HCT116 (cell line): ENCODE results near the gene SHTN1. TPM values are rescaled to one million over a fixed set of nuclear protein-coding genes. Genes with fewer than 3 reads are reported as not detected.

Experiments
- ATAC-seq: fragments of 200-7000 bp; cut with Tn5 transposase; 2 replicates; pipeline ENCODE4 v1.9.1; 2020; ENCODE audit warnings: mild to moderate bottlenecking, moderate library complexity
- BruUV-seq: library from RNA; stranded (reverse); fragments of 400-500 nt; replicated peaks from 2 replicates; lab custom pipeline; 2021; lab: Mats Ljungman, UMichigan
- CTCF ChIA-PET: fragments of 300-600 bp; sonication (Branson Sonifier 250); formaldehyde crosslinking; loops from one replicate; lab custom pipeline; 2021; ENCODE audit warnings: antibody characterized with exemption; lab: Charles Lee
- POLR2A ChIA-PET: fragments of 300-600, 350-600 bp; sonication (Branson Sonifier 250); formaldehyde crosslinking; loops from one replicate; lab custom pipeline; 2021; ENCODE audit warnings: antibody characterized with exemption; lab: Charles Lee
- RAD21 ChIA-PET, 2 experiments: fragments of 300-600 bp; sonication (Branson Sonifier 250); formaldehyde crosslinking; loops; one replicate each; lab custom pipeline; 2023; ENCODE audit warnings: low total read pairs in 2 of 2; ENCODE audit not compliant: uncharacterized antibody in 2 of 2, unreplicated experiment in 2 of 2, low non-redundant PET in 1 of 2; lab: Charles Lee
- DNase-seq: peaks from one replicate; pipeline ENCODE4 v3.0.0-alpha.2; 2010; ENCODE audit warnings: low read depth, low spot score
- H2AFZ ChIP-seq: fragments of 200-600 bp; shearing (Covaris generic), sonication (generic); 2 replicates; pipeline ENCODE4 v1.6.1; 2017; ENCODE audit warnings: low read depth, mixed run types, mixed read lengths, antibody characterized with exemption, low read length; ENCODE audit not compliant: poor library complexity, severe bottlenecking
- H3K27ac ChIP-seq: 2 replicates; pipeline ENCODE4 v1.5.1; 2012; ENCODE audit warnings: low read depth, low read length
- H3K27me3 ChIP-seq: fragments of 200-600 bp; sonication (generic); 2 replicates; pipeline ENCODE4 v1.6.1; 2016; ENCODE audit warnings: mixed run types, low read length, mixed read lengths; ENCODE audit not compliant: insufficient read depth
- H3K36me3 ChIP-seq, 2 experiments: fragments of 200-500 bp in 1 of 2; fragments of 200-600 bp in 1 of 2; sonication (Bioruptor generic) in 1 of 2; sonication (generic) in 1 of 2; 2 replicates each; pipeline versions ENCODE4 v1.5.1 to v1.6.1; 2014 to 2016; ENCODE audit warnings: low read length in 2 of 2, inconsistent platforms in 1 of 2, mixed read lengths in 1 of 2, mixed run types in 1 of 2; ENCODE audit not compliant: insufficient read depth in 2 of 2, control insufficient read depth in 1 of 2
- H3K4me1 ChIP-seq, 2 experiments: fragments of 200-600 bp in 1 of 2; sonication (generic) in 1 of 2; 2 replicates each; pipeline versions ENCODE4 v1.5.1 to v1.6.1; 2012 to 2017; ENCODE audit warnings: low read length in 2 of 2, inconsistent platforms in 1 of 2, mild to moderate bottlenecking in 1 of 2, mixed read lengths in 1 of 2, mixed run types in 1 of 2, moderate library complexity in 1 of 2; ENCODE audit not compliant: insufficient read depth in 2 of 2, control insufficient read depth in 1 of 2
- H3K4me2 ChIP-seq: fragments of 200-600 bp; sonication (generic); 2 replicates; pipeline ENCODE4 v1.6.1; 2017; ENCODE audit warnings: mixed run types, low read length, mixed read lengths
- H3K4me3 ChIP-seq, 2 experiments: fragments of 200-600 bp in 1 of 2; sonication (generic) in 1 of 2; replicated peaks in 1 of 2; 2 replicates each; pipeline ENCODE4 v1.5.1; 2011 to 2016; ENCODE audit warnings: low read length in 2 of 2, control low read depth in 1 of 2, low read depth in 1 of 2, mild to moderate bottlenecking in 1 of 2, mixed read lengths in 1 of 2, mixed run types in 1 of 2
- H3K79me2 ChIP-seq: fragments of 200-600 bp; sonication (generic); 2 replicates; pipeline ENCODE4 v1.6.1; 2017; ENCODE audit warnings: mild to moderate bottlenecking, mixed run types, low read length, moderate library complexity, mixed read lengths; ENCODE audit not compliant: insufficient read depth
- H3K9ac ChIP-seq: fragments of 200-600 bp; sonication (generic); 2 replicates; pipeline ENCODE4 v1.6.1; 2016; ENCODE audit warnings: low read length, mixed read lengths
- H3K9me2 ChIP-seq: fragments of 200-600 bp; sonication (generic), shearing (Covaris generic); 2 replicates; pipeline ENCODE4 v1.6.1; 2017; ENCODE audit warnings: mixed run types, mild to moderate bottlenecking, moderate library complexity; ENCODE audit not compliant: insufficient read depth
- H3K9me3 ChIP-seq, 2 experiments: fragments of 200-500 bp in 1 of 2; fragments of 200-600 bp in 1 of 2; sonication (Bioruptor generic) in 1 of 2; sonication (generic) in 1 of 2; 2 replicates each; pipeline ENCODE4 v1.6.1; 2014 to 2017; ENCODE audit warnings: low read length in 2 of 2, mixed read lengths in 2 of 2, inconsistent platforms in 1 of 2, low read depth in 1 of 2, mild to moderate bottlenecking in 1 of 2, mixed run types in 1 of 2, moderate library complexity in 1 of 2; ENCODE audit not compliant: control insufficient read depth in 1 of 2, insufficient read depth in 1 of 2
- H4K20me1 ChIP-seq: fragments of 200-600 bp; sonication (generic), shearing (Covaris generic); 2 replicates; pipeline ENCODE4 v1.6.1; 2017; ENCODE audit warnings: mixed run types, mild to moderate bottlenecking, moderate library complexity; ENCODE audit not compliant: insufficient read depth
- CTCF ChIP-seq, 3 experiments: fragments of 200-600 bp in 1 of 3; sonication (generic) in 1 of 3; IDR thresholded peaks in 2 of 3; conservative IDR thresholded peaks in 1 of 3; 2 replicates each; pipeline ENCODE4 v1.5.1; 2012 to 2017; ENCODE audit warnings: low read depth in 2 of 3, low read length in 2 of 3, antibody characterized with exemption in 1 of 3, borderline replicate concordance in 1 of 3, control low read depth in 1 of 3, mild to moderate bottlenecking in 1 of 3, mixed read lengths in 1 of 3, mixed run types in 1 of 3, moderate library complexity in 1 of 3; ENCODE audit not compliant: insufficient read depth in 1 of 3
- EZH2phosphoT487 ChIP-seq: fragments of 200-600 bp; IDR thresholded peaks from 2 replicates; pipeline ENCODE4 v1.6.1; 2018; ENCODE audit warnings: antibody characterized with exemption, borderline replicate concordance
- FOSL1 ChIP-seq: IDR thresholded peaks from 2 replicates; pipeline ENCODE4 v1.6.1; 2012; ENCODE audit warnings: low read depth
- JUND ChIP-seq: IDR thresholded peaks from 2 replicates; pipeline ENCODE4 v1.6.1; 2012
- MAX ChIP-seq: IDR thresholded peaks from 2 replicates; pipeline ENCODE4 v1.6.1; 2012
- POLR2A ChIP-seq: IDR thresholded peaks from 2 replicates; pipeline ENCODE4 v1.7.0; 2011; ENCODE audit warnings: borderline replicate concordance; ENCODE audit not compliant: insufficient read depth, insufficient read length; ENCODE audit errors: extremely low read depth
- SIN3A ChIP-seq: IDR thresholded peaks from 2 replicates; pipeline ENCODE4 v1.6.1; 2012; ENCODE audit warnings: low read depth
- SP1 ChIP-seq: IDR thresholded peaks from 2 replicates; pipeline ENCODE4 v1.6.1; 2012; ENCODE audit warnings: low read depth
- TCF7L2 ChIP-seq: IDR thresholded peaks from 2 replicates; pipeline ENCODE4 v1.7.0; 2011; ENCODE audit warnings: borderline replicate concordance, inconsistent platforms; ENCODE audit not compliant: insufficient read depth, insufficient read length; ENCODE audit errors: extremely low read depth
- YY1 ChIP-seq: IDR thresholded peaks from 2 replicates; pipeline ENCODE4 v1.6.1; 2011; ENCODE audit warnings: low read length, low read depth, moderate library complexity, mild to moderate bottlenecking; ENCODE audit not compliant: insufficient replicate concordance; ENCODE audit errors: extremely low read depth
- ZFX ChIP-seq: fragments of 450-650 bp; IDR thresholded peaks from 2 replicates; pipeline ENCODE4 v1.6.1; 2017
- intact Hi-C: fragments of 100-400 bp; cut with micrococcal nuclease; formaldehyde crosslinking; loops from 2 replicates; pipeline ENCODE4 v1.10.0; 2022
- total RNA-seq: library from RNA; stranded (reverse); gene quantifications from one replicate; pipeline ENCODE4 v1.2.1, GENCODE V29; 2021; ENCODE audit not compliant: unreplicated experiment
- TF ChIP-seq, protein P1 (sequence below): IDR thresholded peaks from 2 replicates; pipeline ENCODE4 v1.6.1; 2012; ENCODE audit warnings: low read depth

SHTN1 gene
- total RNA-seq, 1 experiment from 2014 or later = 64.0 TPM

DNA sequence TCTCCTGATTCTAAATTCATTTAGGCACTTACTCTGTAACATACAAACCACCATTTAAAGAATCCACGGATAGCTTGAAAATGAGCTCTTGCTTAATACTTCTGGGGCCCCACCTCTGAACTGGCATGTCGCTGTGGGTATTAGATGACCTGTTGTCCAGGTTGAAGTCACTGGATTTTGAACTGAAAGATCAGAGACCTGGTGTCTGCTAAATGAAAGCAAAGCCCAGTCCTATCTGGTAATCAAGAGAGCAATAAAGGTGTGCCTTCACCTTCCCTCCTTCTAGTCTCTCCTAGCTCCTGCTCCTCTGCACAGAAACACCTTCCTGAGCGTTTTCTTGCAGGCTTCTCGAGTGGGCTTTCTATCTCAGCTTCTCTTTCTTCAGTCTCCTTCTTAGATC, 151.3 kb downstream of the SHTN1 start:
- 0 out of 2 replicates have a peak, but pooled peaks cover 4% of the 10 kb centered on the region for H3K9me2 ChIP-seq
- H3K4me2 ChIP-seq = no peak overlapping the region
- intact Hi-C loops = no loop called here
- CTCF ChIA-PET = interaction anchor here (1.0 kb wide), 1 partner anchor 66 kb away, joined by 3 read pairs; no protein-coding TSS in a partner anchor
- H3K27me3 ChIP-seq = no peaks in the 10 kb centered on the region
- H3K4me3 ChIP-seq = no peak overlapping the region
- no peak overlapping the region for H3K27ac ChIP-seq
- TF ChIP-seq EZH2phosphoT487 (no peak), SP1 (no peak), MAX (no peak), FOSL1 (no peak), JUND (no peak), CTCF (IDR thresholded peaks at IDR 0.05 in 2 of 3, conservative IDR thresholded peaks at IDR 0.05 in 1 of 3; ENCODE audit: borderline replicate concordance in 1 of 3, insufficient read depth in 1 of 3, low read depth in 2 of 3, low read length in 2 of 3) (no peak), ZFX (no peak), SIN3A (no peak), POLR2A (no peak), YY1 (no peak), TCF7L2 (no peak)
- TF ChIP-seq, protein P1, sequence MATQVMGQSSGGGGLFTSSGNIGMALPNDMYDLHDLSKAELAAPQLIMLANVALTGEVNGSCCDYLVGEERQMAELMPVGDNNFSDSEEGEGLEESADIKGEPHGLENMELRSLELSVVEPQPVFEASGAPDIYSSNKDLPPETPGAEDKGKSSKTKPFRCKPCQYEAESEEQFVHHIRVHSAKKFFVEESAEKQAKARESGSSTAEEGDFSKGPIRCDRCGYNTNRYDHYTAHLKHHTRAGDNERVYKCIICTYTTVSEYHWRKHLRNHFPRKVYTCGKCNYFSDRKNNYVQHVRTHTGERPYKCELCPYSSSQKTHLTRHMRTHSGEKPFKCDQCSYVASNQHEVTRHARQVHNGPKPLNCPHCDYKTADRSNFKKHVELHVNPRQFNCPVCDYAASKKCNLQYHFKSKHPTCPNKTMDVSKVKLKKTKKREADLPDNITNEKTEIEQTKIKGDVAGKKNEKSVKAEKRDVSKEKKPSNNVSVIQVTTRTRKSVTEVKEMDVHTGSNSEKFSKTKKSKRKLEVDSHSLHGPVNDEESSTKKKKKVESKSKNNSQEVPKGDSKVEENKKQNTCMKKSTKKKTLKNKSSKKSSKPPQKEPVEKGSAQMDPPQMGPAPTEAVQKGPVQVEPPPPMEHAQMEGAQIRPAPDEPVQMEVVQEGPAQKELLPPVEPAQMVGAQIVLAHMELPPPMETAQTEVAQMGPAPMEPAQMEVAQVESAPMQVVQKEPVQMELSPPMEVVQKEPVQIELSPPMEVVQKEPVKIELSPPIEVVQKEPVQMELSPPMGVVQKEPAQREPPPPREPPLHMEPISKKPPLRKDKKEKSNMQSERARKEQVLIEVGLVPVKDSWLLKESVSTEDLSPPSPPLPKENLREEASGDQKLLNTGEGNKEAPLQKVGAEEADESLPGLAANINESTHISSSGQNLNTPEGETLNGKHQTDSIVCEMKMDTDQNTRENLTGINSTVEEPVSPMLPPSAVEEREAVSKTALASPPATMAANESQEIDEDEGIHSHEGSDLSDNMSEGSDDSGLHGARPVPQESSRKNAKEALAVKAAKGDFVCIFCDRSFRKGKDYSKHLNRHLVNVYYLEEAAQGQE = no peak
- H4K20me1 ChIP-seq = no peaks in the 10 kb centered on the region
- no peaks in the 10 kb centered on the region for H3K36me3 ChIP-seq
- peaks cover 7 to 17% of the 10 kb centered on the region in 2 experiments for H3K4me1 ChIP-seq
- POLR2A ChIA-PET = no interaction called here
- H3K9ac ChIP-seq = no peak overlapping the region
- H3K79me2 ChIP-seq = 0 out of 2 replicates have a peak, but pooled peaks cover 1% of the 10 kb centered on the region
- ATAC-seq (no peak), DNase-seq (no peak)
- BruUV-seq = no TSS peak
- H3K9me3 ChIP-seq = peaks cover 0 to 10% of the 10 kb centered on the region in 2 experiments; a peak in 1 of 4 replicates
- RAD21 ChIA-PET = no interaction called here
- H2AFZ ChIP-seq = no peak overlapping the region
